Progenitor cell of endocrine pancreas (in vitro differentiated cells): ENCODE results near the gene EIF4E2. TPM values are rescaled to one million over a fixed set of nuclear protein-coding genes. Genes with fewer than 3 reads are reported as not detected.

ENCODE experiments used
- DNase-seq: peaks from one replicate; pipeline ENCODE4 v3.0.0; 2021; ENCODE audit warnings: low spot score; ENCODE audit not compliant: unreplicated experiment
- H3K27ac Mint-ChIP-seq: 2 replicates; pipeline ENCODE4 v1.8.0; 2021; ENCODE audit warnings: mild to moderate bottlenecking, moderate library complexity, mixed read lengths
- H3K27me3 Mint-ChIP-seq: 2 replicates; pipeline ENCODE4 v1.8.0; 2021; ENCODE audit warnings: mixed read lengths
- H3K36me3 Mint-ChIP-seq: 2 replicates; pipeline ENCODE4 v1.8.0; 2022; ENCODE audit warnings: mixed read lengths; ENCODE audit not compliant: insufficient read depth
- H3K4me1 Mint-ChIP-seq: 2 replicates; pipeline ENCODE4 v1.8.0; 2021; ENCODE audit warnings: low read depth, mixed read lengths
- H3K4me3 Mint-ChIP-seq: 2 replicates; pipeline ENCODE4 v1.8.0; 2021; ENCODE audit warnings: low read depth, mild to moderate bottlenecking, moderate library complexity, mixed read lengths
- H3K9me3 Mint-ChIP-seq: 2 replicates; pipeline ENCODE4 v1.8.0; 2021; ENCODE audit warnings: low read depth, mixed read lengths
- CTCF ChIP-seq: fragments of 200-600 bp; sonication (generic); IDR thresholded peaks from one replicate; pipeline ENCODE4 v1.5.0; 2021; ENCODE audit warnings: antibody characterized with exemption, mild to moderate bottlenecking; ENCODE audit not compliant: unreplicated experiment
- total RNA-seq: library from RNA; stranded (reverse); gene quantifications from 2 replicates; pipeline ENCODE4 v1.2.1, GENCODE V29; 2021

The EIF4E2 gene
- total RNA-seq, 1 donor from 2014 or later, result 81.9 TPM

- H3K4me1 Mint-ChIP-seq, result peaks cover 1% of the 10 kb centered on the region
- H3K4me3 Mint-ChIP-seq, result no peak overlapping the region
- H3K27me3 Mint-ChIP-seq, result peaks cover 46% of the 10 kb centered on the region
- H3K27ac Mint-ChIP-seq, result no peak overlapping the region
- DNase-seq, result no peak
- no peaks in the 10 kb centered on the region for H3K9me3 Mint-ChIP-seq
- H3K36me3 Mint-ChIP-seq, result no peaks in the 10 kb centered on the region
- no peak for TF ChIP-seq CTCF
Observed at GRCh38 chr2:232525199-232525598, 25.3 kb upstream of the EIF4E2 start.

- peaks cover 40% of the 10 kb centered on the region for H3K27me3 Mint-ChIP-seq
- no peaks in the 10 kb centered on the region for H3K36me3 Mint-ChIP-seq
- no peaks in the 10 kb centered on the region for H3K9me3 Mint-ChIP-seq
- peaks cover 1% of the 10 kb centered on the region for H3K4me1 Mint-ChIP-seq
- H3K27ac Mint-ChIP-seq, result no peak within 1 kb of the TSS
- H3K4me3 Mint-ChIP-seq, result no peak within 1 kb of the TSS
- no peak for TF ChIP-seq CTCF
- DNase-seq, result no peak
Observed at GRCh38 chr2:232525791-232526371, 24.6 kb upstream of the EIF4E2 start, which contains the start of gene CHRND. Gene CHRND, plus strand, starts transcription at chr2:232526160. Its CDS starts 56 bp downstream, at chr2:232526216.

GRCh38 chr2:232526372-232526941 is 24.0 kb upstream of the EIF4E2 start:
- Mint-ChIP-seq H3K27me3 (peaks cover 34% of the 10 kb centered on the region), H3K4me3 (no peak overlapping the region), H3K27ac (no peak overlapping the region), H3K36me3 (no peaks in the 10 kb centered on the region), H3K9me3 (no peaks in the 10 kb centered on the region), H3K4me1 (peaks cover under 1% of the 10 kb centered on the region)
- no peak for DNase-seq
- TF ChIP-seq CTCF, result no peak

- Mint-ChIP-seq H3K4me1 (no peaks in the 10 kb centered on the region), H3K4me3 (no peak overlapping the region), H3K27ac (peak overlapping the region; percentile 12), H3K27me3 (peaks cover 32% of the 10 kb centered on the region), H3K36me3 (no peaks in the 10 kb centered on the region), H3K9me3 (no peaks in the 10 kb centered on the region)
- no peak for DNase-seq
- no peak for TF ChIP-seq CTCF
Observed at GRCh38 chr2:232527905-232528470, 22.5 kb upstream of the EIF4E2 start.

GRCh38 chr2:232528746-232529460 is 21.6 kb upstream of the EIF4E2 start:
- no peaks in the 10 kb centered on the region for H3K4me1 Mint-ChIP-seq
- H3K27ac Mint-ChIP-seq, result peak overlapping the region; percentile 18
- no peak overlapping the region for H3K4me3 Mint-ChIP-seq
- no peaks in the 10 kb centered on the region for H3K9me3 Mint-ChIP-seq
- H3K27me3 Mint-ChIP-seq, result peaks cover 30% of the 10 kb centered on the region
- DNase-seq, result no peak
- TF ChIP-seq CTCF, result no peak
- H3K36me3 Mint-ChIP-seq, result no peaks in the 10 kb centered on the region
